Activated naive CD8-positive, alpha-beta T cell treated with anti-CD3 and anti-CD28 coated beads for 36 hours (primary cell): ENCODE measurements around the gene ITGB7. TPM values are rescaled to one million over a fixed set of nuclear protein-coding genes. Genes with fewer than 3 reads are reported as not detected.

ENCODE experiments used
- DNase-seq: peaks from one replicate; pipeline ENCODE4 v3.0.0; 2021
- H3K27ac Mint-ChIP-seq: one replicate; pipeline ENCODE4 v1.8.0; 2022; ENCODE audit warnings: mild to moderate bottlenecking, moderate library complexity, mixed read lengths
- H3K27me3 Mint-ChIP-seq: one replicate; pipeline ENCODE4 v1.8.0; 2022; ENCODE audit warnings: mild to moderate bottlenecking, mixed read lengths
- H3K36me3 Mint-ChIP-seq: one replicate; pipeline ENCODE4 v1.8.0; 2021; ENCODE audit warnings: mild to moderate bottlenecking, mixed read lengths
- H3K4me1 Mint-ChIP-seq: one replicate; pipeline ENCODE4 v1.8.0; 2021; ENCODE audit warnings: mixed read lengths
- H3K4me3 Mint-ChIP-seq: one replicate; pipeline ENCODE4 v1.8.0; 2022; ENCODE audit warnings: mild to moderate bottlenecking, moderate library complexity, mixed read lengths
- H3K9me3 Mint-ChIP-seq: one replicate; pipeline ENCODE4 v1.8.0; 2022; ENCODE audit warnings: mixed read lengths
- total RNA-seq, 2 experiments: library from RNA; stranded (reverse); gene quantifications; one replicate each; pipeline ENCODE4 v1.2.3, GENCODE V29; 2021

The ITGB7 gene
- total RNA-seq, 2 experiments from 2014 or later: 102 to 105 TPM

- DNase-seq: no peak
- Mint-ChIP-seq H3K4me1 (peaks cover 59% of the 10 kb centered on the region), H3K9me3 (no peaks in the 10 kb centered on the region), H3K27ac (no peak overlapping the region), H3K36me3 (no peaks in the 10 kb centered on the region), H3K4me3 (no peak overlapping the region), H3K27me3 (no peaks in the 10 kb centered on the region)
Measured at GRCh38 chr12:53234271-53234914, 27.3 kb upstream of the ITGB7 start.

GRCh38 chr12:53233671-53234121 lies 26.6 kb upstream of the ITGB7 start:
- Mint-ChIP-seq H3K9me3 (no peaks in the 10 kb centered on the region), H3K4me1 (peaks cover 59% of the 10 kb centered on the region), H3K36me3 (no peaks in the 10 kb centered on the region), H3K27ac (no peak overlapping the region), H3K4me3 (peak overlapping the region; percentile 83), H3K27me3 (no peaks in the 10 kb centered on the region)
- no peak for DNase-seq

- peak; percentile 53 for DNase-seq
- no peaks in the 10 kb centered on the region for H3K27me3 Mint-ChIP-seq
- H3K36me3 Mint-ChIP-seq: no peaks in the 10 kb centered on the region
- peak overlapping the region; percentile 79 for H3K27ac Mint-ChIP-seq
- H3K4me1 Mint-ChIP-seq: peaks cover 64% of the 10 kb centered on the region
- peak overlapping the region; percentile 83 for H3K4me3 Mint-ChIP-seq
- no peaks in the 10 kb centered on the region for H3K9me3 Mint-ChIP-seq
Measured at GRCh38 chr12:53232646-53233461, 25.8 kb upstream of the ITGB7 start.

GRCh38 chr12:53231921-53232645 lies 25.0 kb upstream of the ITGB7 start, which contains the start of gene RARG:
Gene RARG (minus strand): TSS chr12:53232209. CDS start chr12:53227545, 4,664 bp downstream.
- Mint-ChIP-seq H3K9me3 (no peaks in the 10 kb centered on the region), H3K4me3 (peak within 1 kb of the TSS; percentile 83), H3K4me1 (peaks cover 62% of the 10 kb centered on the region), H3K36me3 (peaks cover under 1% of the 10 kb centered on the region), H3K27ac (peak within 1 kb of the TSS; percentile 79), H3K27me3 (no peaks in the 10 kb centered on the region)
- peak; percentile 75 for DNase-seq

- Mint-ChIP-seq H3K4me1 (peaks cover 61% of the 10 kb centered on the region), H3K4me3 (peak overlapping the region; percentile 72), H3K9me3 (no peaks in the 10 kb centered on the region), H3K27me3 (no peaks in the 10 kb centered on the region), H3K27ac (peak overlapping the region; percentile 14), H3K36me3 (peaks cover 4% of the 10 kb centered on the region)
- DNase-seq: no peak
Measured at GRCh38 chr12:53231671-53231920, 24.5 kb upstream of the ITGB7 start.

GRCh38 chr12:53230108-53230845 lies 23.2 kb upstream of the ITGB7 start:
- peaks cover 6% of the 10 kb centered on the region for H3K36me3 Mint-ChIP-seq
- H3K27me3 Mint-ChIP-seq: no peaks in the 10 kb centered on the region
- H3K4me3 Mint-ChIP-seq: peak overlapping the region; percentile 13
- peaks cover 55% of the 10 kb centered on the region for H3K4me1 Mint-ChIP-seq
- H3K9me3 Mint-ChIP-seq: no peaks in the 10 kb centered on the region
- H3K27ac Mint-ChIP-seq: no peak overlapping the region
- DNase-seq: no peak

GRCh38 chr12:53229454-53229853 lies 22.4 kb upstream of the ITGB7 start:
- Mint-ChIP-seq H3K4me1 (peaks cover 55% of the 10 kb centered on the region), H3K27ac (no peak overlapping the region)

GRCh38 chr12:53227836-53228235 lies 20.8 kb upstream of the ITGB7 start:
- Mint-ChIP-seq H3K9me3 (no peaks in the 10 kb centered on the region), H3K4me3 (no peak overlapping the region), H3K36me3 (peaks cover 10% of the 10 kb centered on the region), H3K4me1 (peaks cover 57% of the 10 kb centered on the region), H3K27ac (no peak overlapping the region), H3K27me3 (no peaks in the 10 kb centered on the region)
- DNase-seq: no peak

More at GRCh38 chr12:53229454-53229853, 22.4 kb upstream of the ITGB7 start:
- no peak for DNase-seq
- Mint-ChIP-seq H3K9me3 (no peaks in the 10 kb centered on the region), H3K27me3 (no peaks in the 10 kb centered on the region), H3K36me3 (peaks cover 10% of the 10 kb centered on the region), H3K4me3 (peak overlapping the region; percentile 13)

- Mint-ChIP-seq H3K27me3 (no peaks in the 10 kb centered on the region), H3K4me1 (peaks cover 57% of the 10 kb centered on the region), H3K9me3 (no peaks in the 10 kb centered on the region), H3K36me3 (peaks cover 10% of the 10 kb centered on the region), H3K27ac (no peak overlapping the region), H3K4me3 (no peak overlapping the region)
- no peak for DNase-seq
Measured at GRCh38 chr12:53227341-53227740, 20.3 kb upstream of the ITGB7 start.

- Mint-ChIP-seq H3K4me3 (no peak overlapping the region), H3K27me3 (no peaks in the 10 kb centered on the region)
Measured at GRCh38 chr12:53226815-53227214, 19.8 kb upstream of the ITGB7 start.

GRCh38 chr12:53225635-53226424 lies 18.8 kb upstream of the ITGB7 start:
- Mint-ChIP-seq H3K27me3 (no peaks in the 10 kb centered on the region), H3K27ac (peak overlapping the region; percentile 87), H3K4me1 (peaks cover 58% of the 10 kb centered on the region), H3K9me3 (no peaks in the 10 kb centered on the region), H3K36me3 (peaks cover 10% of the 10 kb centered on the region), H3K4me3 (no peak overlapping the region)
- no peak for DNase-seq

More at GRCh38 chr12:53226815-53227214, 19.8 kb upstream of the ITGB7 start:
- DNase-seq: no peak
- H3K9me3 Mint-ChIP-seq: no peaks in the 10 kb centered on the region
- no peak overlapping the region for H3K27ac Mint-ChIP-seq
- peaks cover 59% of the 10 kb centered on the region for H3K4me1 Mint-ChIP-seq
- H3K36me3 Mint-ChIP-seq: peaks cover 10% of the 10 kb centered on the region

- Mint-ChIP-seq H3K36me3 (peaks cover 10% of the 10 kb centered on the region), H3K9me3 (no peaks in the 10 kb centered on the region), H3K4me3 (peak overlapping the region; percentile 11), H3K27ac (peak overlapping the region; percentile 87), H3K27me3 (no peaks in the 10 kb centered on the region), H3K4me1 (peaks cover 57% of the 10 kb centered on the region)
- no peak for DNase-seq
Measured at GRCh38 chr12:53224897-53225634, 18.0 kb upstream of the ITGB7 start.

- DNase-seq: peak; percentile 40
- peaks cover 56% of the 10 kb centered on the region for H3K4me1 Mint-ChIP-seq
- peaks cover 10% of the 10 kb centered on the region for H3K36me3 Mint-ChIP-seq
- H3K9me3 Mint-ChIP-seq: no peaks in the 10 kb centered on the region
- H3K27ac Mint-ChIP-seq: peak overlapping the region; percentile 87
- H3K27me3 Mint-ChIP-seq: no peaks in the 10 kb centered on the region
- peak overlapping the region; percentile 64 for H3K4me3 Mint-ChIP-seq
Measured at GRCh38 chr12:53224061-53224896, 17.2 kb upstream of the ITGB7 start.
